OCI-LY1 (cell line): ENCODE data around the gene BUB1.

ENCODE experiments used
- EZH2 ChIP-seq: fragments of 200-600 bp; sonication (generic), shearing (Covaris generic); IDR thresholded peaks from 2 replicates; pipeline ENCODE4 v1.8.0; 2017; ENCODE audit warnings: borderline replicate concordance, mixed run types, mild to moderate bottlenecking, antibody characterized with exemption, low read length, moderate library complexity, mixed read lengths
- TF ChIP-seq, protein P1 (sequence below): fragments of 200-600 bp; sonication (generic), shearing (Covaris generic); IDR thresholded peaks from 2 replicates; pipeline ENCODE4 v1.5.1; 2017; ENCODE audit warnings: mild to moderate bottlenecking, antibody characterized with exemption, low read length, moderate library complexity, mixed read lengths

DNA sequence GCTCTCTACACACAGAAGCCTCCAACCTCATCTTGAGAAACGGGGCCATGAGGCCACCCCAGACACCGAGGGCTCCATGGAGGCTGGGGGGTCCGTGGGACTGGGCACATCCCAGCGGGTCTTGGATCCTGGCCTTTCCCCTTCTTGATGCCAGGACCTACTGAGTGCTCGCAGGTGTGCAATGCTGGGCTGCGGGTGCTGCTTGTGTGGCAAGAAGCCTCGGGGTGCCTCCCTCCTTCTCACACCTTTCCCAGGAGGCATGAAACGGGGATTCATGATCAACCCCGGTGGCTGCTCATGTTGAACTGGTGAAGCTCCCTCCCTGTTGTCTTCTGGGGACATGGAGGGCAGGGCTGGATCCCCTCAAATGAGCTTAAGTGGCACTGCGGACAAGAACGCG is 2.0 kb upstream of the BUB1 start:
- TF ChIP-seq, protein P1, sequence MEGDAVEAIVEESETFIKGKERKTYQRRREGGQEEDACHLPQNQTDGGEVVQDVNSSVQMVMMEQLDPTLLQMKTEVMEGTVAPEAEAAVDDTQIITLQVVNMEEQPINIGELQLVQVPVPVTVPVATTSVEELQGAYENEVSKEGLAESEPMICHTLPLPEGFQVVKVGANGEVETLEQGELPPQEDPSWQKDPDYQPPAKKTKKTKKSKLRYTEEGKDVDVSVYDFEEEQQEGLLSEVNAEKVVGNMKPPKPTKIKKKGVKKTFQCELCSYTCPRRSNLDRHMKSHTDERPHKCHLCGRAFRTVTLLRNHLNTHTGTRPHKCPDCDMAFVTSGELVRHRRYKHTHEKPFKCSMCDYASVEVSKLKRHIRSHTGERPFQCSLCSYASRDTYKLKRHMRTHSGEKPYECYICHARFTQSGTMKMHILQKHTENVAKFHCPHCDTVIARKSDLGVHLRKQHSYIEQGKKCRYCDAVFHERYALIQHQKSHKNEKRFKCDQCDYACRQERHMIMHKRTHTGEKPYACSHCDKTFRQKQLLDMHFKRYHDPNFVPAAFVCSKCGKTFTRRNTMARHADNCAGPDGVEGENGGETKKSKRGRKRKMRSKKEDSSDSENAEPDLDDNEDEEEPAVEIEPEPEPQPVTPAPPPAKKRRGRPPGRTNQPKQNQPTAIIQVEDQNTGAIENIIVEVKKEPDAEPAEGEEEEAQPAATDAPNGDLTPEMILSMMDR: no peak
- TF ChIP-seq EZH2: no peak
